Neural cell (in vitro differentiated cells): ENCODE results near the gene RAB40A. TPM values are rescaled to one million over a fixed set of nuclear protein-coding genes. Genes with fewer than 3 reads are reported as not detected.

ENCODE experiments used
- H2AFZ ChIP-seq: fragments of 200-600, 300-800 bp; sonication (generic), shearing (Covaris generic); 2 replicates; pipeline ENCODE4 v1.6.0; 2014; ENCODE audit warnings: low read depth, mild to moderate bottlenecking, antibody characterized with exemption, low read length, moderate library complexity
- H3F3A ChIP-seq: fragments of 200-600 bp; shearing (Covaris generic); 2 replicates; pipeline ENCODE4 v1.6.1; 2016; ENCODE audit warnings: mild to moderate bottlenecking, moderate library complexity, mixed read lengths, antibody characterized with exemption, low read length; ENCODE audit not compliant: insufficient read depth, poor library complexity, severe bottlenecking
- H3K27ac ChIP-seq: fragments of 200-600, 300-800 bp; sonication (generic), shearing (Covaris generic); 2 replicates; pipeline ENCODE4 v1.5.1; 2014; ENCODE audit warnings: mild to moderate bottlenecking, low read length, moderate library complexity
- H3K27me3 ChIP-seq: fragments of 300-800, 200-600 bp; sonication (generic), shearing (Covaris generic); 2 replicates; pipeline ENCODE4 v1.6.0; 2014; ENCODE audit warnings: mild to moderate bottlenecking, low read depth, low read length, moderate library complexity; ENCODE audit not compliant: insufficient read depth
- H3K36me3 ChIP-seq: fragments of 300-800, 200-600 bp; sonication (generic), shearing (Covaris generic); 2 replicates; pipeline ENCODE4 v1.5.1; 2014; ENCODE audit warnings: mild to moderate bottlenecking, antibody characterized with exemption, low read length, moderate library complexity; ENCODE audit not compliant: insufficient read depth
- H3K4me2 ChIP-seq: fragments of 300-800, 200-600 bp; sonication (generic), shearing (Covaris generic); 2 replicates; pipeline ENCODE4 v1.6.0; 2014; ENCODE audit warnings: mild to moderate bottlenecking, low read length
- H3K4me3 ChIP-seq: fragments of 300-800, 200-600 bp; sonication (generic), shearing (Covaris generic); 2 replicates; pipeline ENCODE4 v1.5.1; 2014; ENCODE audit warnings: mild to moderate bottlenecking, low read length, moderate library complexity
- H3K79me2 ChIP-seq: fragments of 200-600 bp; shearing (Covaris generic); replicated peaks from 2 replicates; pipeline ENCODE4 v1.6.0; 2014; ENCODE audit warnings: mild to moderate bottlenecking, low read length, moderate library complexity; ENCODE audit not compliant: insufficient read depth
- H3K9ac ChIP-seq: fragments of 300-800, 200-600 bp; sonication (generic), shearing (Covaris generic); 2 replicates; pipeline ENCODE4 v1.6.1; 2016; ENCODE audit warnings: mild to moderate bottlenecking, low read length, mixed read lengths
- H3K9me2 ChIP-seq: fragments of 200-600 bp; shearing (Covaris generic); 2 replicates; pipeline ENCODE4 v1.6.1; 2016; ENCODE audit warnings: mild to moderate bottlenecking, low read length, mixed read lengths; ENCODE audit not compliant: insufficient read depth
- H3K9me3 ChIP-seq: fragments of 200-600, 300-800 bp; sonication (generic), shearing (Covaris generic); 2 replicates; pipeline ENCODE4 v1.6.1; 2016; ENCODE audit warnings: mild to moderate bottlenecking, mixed run types, low read length, moderate library complexity, mixed read lengths
- H4K20me1 ChIP-seq: fragments of 200-600 bp; shearing (Covaris generic); 2 replicates; pipeline ENCODE4 v1.6.1; 2016; ENCODE audit warnings: mild to moderate bottlenecking, mixed run types; ENCODE audit not compliant: insufficient read depth
- CTCF ChIP-seq: fragments of 450-650 bp; IDR thresholded peaks from 2 replicates; pipeline ENCODE4 v1.5.1; 2014; ENCODE audit warnings: antibody characterized with exemption, mild to moderate bottlenecking, moderate library complexity; ENCODE audit not compliant: poor library complexity, severe bottlenecking
- EP300 ChIP-seq: fragments of 450-650 bp; conservative IDR thresholded peaks from 2 replicates; pipeline ENCODE4 v1.6.1; 2014; ENCODE audit warnings: antibody characterized with exemption, mild to moderate bottlenecking, moderate library complexity; ENCODE audit not compliant: poor library complexity, severe bottlenecking
- EZH2 ChIP-seq: fragments of 200-600, 300-800 bp; shearing (Covaris generic), sonication (generic); IDR thresholded peaks from 2 replicates; pipeline ENCODE4 v1.6.1; 2014; ENCODE audit warnings: antibody characterized with exemption, low read length, borderline replicate concordance, mild to moderate bottlenecking; ENCODE audit not compliant: insufficient read depth, poor library complexity, severe bottlenecking
- MXI1 ChIP-seq: fragments of 450-650 bp; conservative IDR thresholded peaks from 2 replicates; pipeline ENCODE4 v1.6.1; 2014; ENCODE audit warnings: antibody characterized with exemption, mild to moderate bottlenecking; ENCODE audit not compliant: poor library complexity, severe bottlenecking
- POLR2AphosphoS5 ChIP-seq: IDR thresholded peaks from 2 replicates; pipeline ENCODE4 v1.6.1; 2012
- SMC3 ChIP-seq: fragments of 450-650 bp; conservative IDR thresholded peaks from 2 replicates; pipeline ENCODE4 v1.6.1; 2014; ENCODE audit warnings: antibody characterized with exemption, mild to moderate bottlenecking, moderate library complexity; ENCODE audit not compliant: poor library complexity
- TAF1 ChIP-seq: IDR thresholded peaks from 2 replicates; pipeline ENCODE4 v1.6.1; 2012; ENCODE audit warnings: low read depth
- polyA plus RNA-seq: library from polyadenylated mRNA; depleted of rRNA; stranded (reverse); fragments of >200 nt; gene quantifications from 2 replicates; pipeline ENCODE4 v1.2.3, GENCODE V29; 2014
- TF ChIP-seq, protein P1 (sequence below): IDR thresholded peaks from 2 replicates; pipeline ENCODE4 v1.6.1; 2012; ENCODE audit warnings: borderline replicate concordance

RAB40A gene
- polyA plus RNA-seq, 1 donor from 2014 or later: 1.9 TPM

DNA sequence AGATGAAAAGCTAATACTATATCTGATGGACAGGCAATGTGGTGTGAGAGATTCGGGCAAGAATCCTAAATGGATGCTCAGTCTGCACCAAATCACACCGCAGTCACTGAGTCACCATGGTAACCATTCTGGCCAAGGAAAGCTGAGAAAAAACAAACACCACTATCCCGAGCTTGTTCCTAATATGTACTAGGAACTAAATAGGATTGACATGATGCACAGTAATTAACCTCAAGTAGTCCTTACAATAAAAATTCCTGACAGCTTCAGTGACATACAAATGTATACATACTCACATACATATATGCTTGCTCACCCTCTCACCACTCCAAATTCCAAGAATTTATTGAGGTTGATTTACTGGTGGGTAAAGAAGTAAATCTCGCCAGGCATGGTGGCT is 1.1 kb upstream of the RAB40A start:
- no peak overlapping the region for H3K4me2 ChIP-seq
- no peaks in the 10 kb centered on the region for H3F3A ChIP-seq
- H3K4me3 ChIP-seq: no peak overlapping the region
- H3K79me2 ChIP-seq: no peaks in the 10 kb centered on the region
- H3K9me3 ChIP-seq: no peaks in the 10 kb centered on the region
- H3K9ac ChIP-seq: no peak overlapping the region
- no peaks in the 10 kb centered on the region for H3K27me3 ChIP-seq
- H2AFZ ChIP-seq: no peak overlapping the region
- H3K36me3 ChIP-seq: no peaks in the 10 kb centered on the region
- H3K27ac ChIP-seq: no peak overlapping the region
- H4K20me1 ChIP-seq: no peaks in the 10 kb centered on the region
- no peaks in the 10 kb centered on the region for H3K9me2 ChIP-seq
- TF ChIP-seq CTCF: no peak
- no peak for TF ChIP-seq SMC3
- no peak for TF ChIP-seq EZH2
- TF ChIP-seq, protein P1, sequence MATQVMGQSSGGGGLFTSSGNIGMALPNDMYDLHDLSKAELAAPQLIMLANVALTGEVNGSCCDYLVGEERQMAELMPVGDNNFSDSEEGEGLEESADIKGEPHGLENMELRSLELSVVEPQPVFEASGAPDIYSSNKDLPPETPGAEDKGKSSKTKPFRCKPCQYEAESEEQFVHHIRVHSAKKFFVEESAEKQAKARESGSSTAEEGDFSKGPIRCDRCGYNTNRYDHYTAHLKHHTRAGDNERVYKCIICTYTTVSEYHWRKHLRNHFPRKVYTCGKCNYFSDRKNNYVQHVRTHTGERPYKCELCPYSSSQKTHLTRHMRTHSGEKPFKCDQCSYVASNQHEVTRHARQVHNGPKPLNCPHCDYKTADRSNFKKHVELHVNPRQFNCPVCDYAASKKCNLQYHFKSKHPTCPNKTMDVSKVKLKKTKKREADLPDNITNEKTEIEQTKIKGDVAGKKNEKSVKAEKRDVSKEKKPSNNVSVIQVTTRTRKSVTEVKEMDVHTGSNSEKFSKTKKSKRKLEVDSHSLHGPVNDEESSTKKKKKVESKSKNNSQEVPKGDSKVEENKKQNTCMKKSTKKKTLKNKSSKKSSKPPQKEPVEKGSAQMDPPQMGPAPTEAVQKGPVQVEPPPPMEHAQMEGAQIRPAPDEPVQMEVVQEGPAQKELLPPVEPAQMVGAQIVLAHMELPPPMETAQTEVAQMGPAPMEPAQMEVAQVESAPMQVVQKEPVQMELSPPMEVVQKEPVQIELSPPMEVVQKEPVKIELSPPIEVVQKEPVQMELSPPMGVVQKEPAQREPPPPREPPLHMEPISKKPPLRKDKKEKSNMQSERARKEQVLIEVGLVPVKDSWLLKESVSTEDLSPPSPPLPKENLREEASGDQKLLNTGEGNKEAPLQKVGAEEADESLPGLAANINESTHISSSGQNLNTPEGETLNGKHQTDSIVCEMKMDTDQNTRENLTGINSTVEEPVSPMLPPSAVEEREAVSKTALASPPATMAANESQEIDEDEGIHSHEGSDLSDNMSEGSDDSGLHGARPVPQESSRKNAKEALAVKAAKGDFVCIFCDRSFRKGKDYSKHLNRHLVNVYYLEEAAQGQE: no peak
- TF ChIP-seq POLR2AphosphoS5: no peak
- TF ChIP-seq TAF1: no peak
- no peak for TF ChIP-seq MXI1
- no peak for TF ChIP-seq EP300

GRCh38 chrX:103518571-103518970 is 718 bp downstream of the RAB40A start:
- Histone ChIP-seq H3K27me3 (no peaks in the 10 kb centered on the region), H3K36me3 (no peaks in the 10 kb centered on the region), H3K9me3 (no peaks in the 10 kb centered on the region), H3K27ac (no peak overlapping the region), H2AFZ (no peak overlapping the region), H4K20me1 (no peaks in the 10 kb centered on the region), H3K4me3 (no peak overlapping the region), H3K4me2 (no peak overlapping the region), H3K79me2 (no peaks in the 10 kb centered on the region), H3K9me2 (no peaks in the 10 kb centered on the region), H3K9ac (no peak overlapping the region), H3F3A (no peaks in the 10 kb centered on the region)
- TF ChIP-seq TAF1: no peak
- TF ChIP-seq, protein P1: no peak
- no peak for TF ChIP-seq EZH2
- no peak for TF ChIP-seq CTCF
- no peak for TF ChIP-seq SMC3
